HepG2 (cell line): ENCODE results near the gene ATP11C. TPM values are rescaled to one million over a fixed set of nuclear protein-coding genes. Genes with fewer than 3 reads are reported as not detected.

Experiments used
- ASH2L ChIP-seq: fragments of 300-600, 200-600 bp; sonication (generic); IDR thresholded peaks from 2 replicates; pipeline ENCODE4 v1.7.0; 2017; ENCODE audit warnings: low read depth, mild to moderate bottlenecking, moderate library complexity, mixed read lengths, low read length; ENCODE audit not compliant: insufficient read length
- CBX2 ChIP-seq, 2 experiments: fragments of 200-600 bp in 1 of 2; sonication (generic); formaldehyde crosslinking in 1 of 2; IDR thresholded peaks; 2 replicates each; pipeline versions ENCODE4 v1.7.0 to v1.8.1; 2018 to 2022; ENCODE audit warnings: low read depth in 2 of 2, low read length in 1 of 2, mild to moderate bottlenecking in 1 of 2, missing genetic modification reagents in 1 of 2
- HDAC1 ChIP-seq: sonication (generic); formaldehyde crosslinking; IDR thresholded peaks from 2 replicates; pipeline ENCODE4 v1.5.1; 2020; ENCODE audit warnings: mild to moderate bottlenecking, missing genetic modification reagents
- THAP11 ChIP-seq: IDR thresholded peaks from 2 replicates; pipeline ENCODE4 v1.6.1; 2016; ENCODE audit warnings: missing biosample characterization, missing genetic modification reagents
- ZFX ChIP-seq: sonication (generic); formaldehyde crosslinking; IDR thresholded peaks from 2 replicates; pipeline ENCODE4 v1.4.0; 2020; ENCODE audit warnings: mild to moderate bottlenecking, low read depth, missing genetic modification reagents, moderate library complexity
- ZIK1 ChIP-seq: sonication (generic); formaldehyde crosslinking; IDR thresholded peaks from 2 replicates; pipeline ENCODE4 v1.5.0; 2020; ENCODE audit warnings: mild to moderate bottlenecking, low read depth, missing genetic modification reagents, borderline replicate concordance
- ZNF446 ChIP-seq: sonication (generic); formaldehyde crosslinking; IDR thresholded peaks from 2 replicates; pipeline ENCODE4 v1.5.0; 2020; ENCODE audit warnings: mild to moderate bottlenecking, missing genetic modification reagents
- ZSCAN30 ChIP-seq: sonication (generic); formaldehyde crosslinking; IDR thresholded peaks from 2 replicates; pipeline ENCODE4 v1.5.0; 2020; ENCODE audit warnings: mild to moderate bottlenecking, missing genetic modification reagents
- polyA plus RNA-seq, 8 experiments: library from polyadenylated mRNA; depleted of rRNA in 3 of 8; stranded (reverse) in 7 of 8; unstranded in 1 of 8; fragments of >200 nt; fragmentation: Illumina TruSeq in 4 of 8; extraction: Trizol in 4 of 8; gene quantifications; 2 replicates each; pipeline versions ENCODE4 v1.2.1 to v1.2.3, GENCODE V29; 2011 to 2016; ENCODE audit warnings: low read depth in 4 of 8, missing spikeins in 1 of 8, mixed read lengths in 1 of 8; ENCODE audit not compliant: insufficient read depth in 1 of 8
- total RNA-seq, 5 experiments: library from RNA; depleted of rRNA; stranded (reverse); fragments of >200 nt; fragmentation: Illumina TruSeq; extraction: Trizol; gene quantifications; 2 replicates each; pipeline ENCODE4 v1.2.3, GENCODE V29; 2016; ENCODE audit warnings: low read depth in 1 of 5
- TF ChIP-seq, protein P1 (sequence below): IDR thresholded peaks from 2 replicates; pipeline ENCODE4 v1.6.1; 2016; ENCODE audit warnings: missing genetic modification reagents, missing compliant biosample characterization
- TF ChIP-seq, protein P2 (sequence below): sonication (generic); formaldehyde crosslinking; IDR thresholded peaks from 2 replicates; pipeline ENCODE4 v1.5.0; 2020; ENCODE audit warnings: mild to moderate bottlenecking, missing genetic modification reagents, moderate library complexity
- TF ChIP-seq, protein P3 (sequence below): sonication (generic); formaldehyde crosslinking; IDR thresholded peaks from 2 replicates; pipeline ENCODE4 v1.4.0; 2020; ENCODE audit warnings: missing genetic modification reagents

The ATP11C gene
- total and polyA plus RNA-seq, 2 of the 13 experiments (the other 11 are each of a cell fraction or from before 2014, with no cell fraction given): 8.5 to 16.9 TPM

DNA sequence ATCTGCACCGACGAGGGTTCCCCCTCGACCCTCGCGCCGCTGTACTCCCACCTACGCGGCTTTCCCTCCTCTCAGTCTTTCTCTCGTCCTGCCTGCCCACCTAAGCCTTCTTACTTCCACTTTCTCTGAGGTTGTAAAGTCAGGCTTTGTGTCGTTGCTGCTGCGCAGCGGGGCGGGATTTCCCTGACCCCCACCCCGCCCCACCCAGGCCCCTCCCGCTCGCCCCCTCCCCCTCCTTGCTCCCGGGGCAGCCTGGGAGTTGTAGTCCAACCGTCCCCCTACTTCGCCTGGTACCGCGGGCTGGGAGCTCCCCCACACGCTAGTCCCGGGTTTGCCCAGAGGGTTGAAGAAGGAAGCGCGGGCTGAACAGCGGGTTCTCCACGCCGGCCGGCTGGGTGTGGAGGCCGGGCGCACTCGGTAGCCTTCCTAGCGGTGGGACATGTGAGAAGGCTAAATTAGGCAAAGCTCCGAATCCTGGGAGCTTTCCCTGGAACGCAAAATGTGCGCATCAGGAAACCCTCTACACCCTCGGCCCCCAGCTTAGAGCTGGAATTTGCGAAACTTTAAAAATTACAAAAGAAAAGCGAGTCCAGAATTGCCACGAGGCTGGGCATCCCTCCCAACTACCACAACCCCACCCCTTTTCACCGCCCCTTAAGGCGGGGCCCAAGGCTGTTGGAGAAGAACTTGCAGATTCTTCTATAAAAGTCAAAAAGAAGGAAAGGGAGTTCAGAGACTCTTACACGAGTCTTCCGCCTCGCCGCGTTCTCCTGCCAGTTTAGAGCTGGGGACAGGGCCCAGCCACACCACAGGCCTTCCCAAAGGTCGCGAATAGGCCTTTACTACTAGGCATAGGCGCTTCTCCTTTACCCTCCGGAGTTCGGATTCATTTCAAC lies at the start of gene ATP11C (continued):
- TF ChIP-seq ASH2L (peak; percentile 9), THAP11 (CRISPR knock-in tag) (peak; percentile 96), ZIK1 (CRISPR knock-in tag) (no peak), HDAC1 (CRISPR knock-in tag) (0 out of 2 replicates have a peak, but pooled peaks have one; percentile 18), CBX2 (IDR thresholded peaks at IDR 0.05; ENCODE audit: low read depth, low read length) (no peak), CBX2 (CRISPR knock-in tag; IDR thresholded peaks at IDR 0.05; ENCODE audit: low read depth) (no peak), ZSCAN30 (CRISPR knock-in tag) (no peak), ZFX (CRISPR knock-in tag) (peak; percentile 81), ZNF446 (no peak)
- TF ChIP-seq, protein P1, sequence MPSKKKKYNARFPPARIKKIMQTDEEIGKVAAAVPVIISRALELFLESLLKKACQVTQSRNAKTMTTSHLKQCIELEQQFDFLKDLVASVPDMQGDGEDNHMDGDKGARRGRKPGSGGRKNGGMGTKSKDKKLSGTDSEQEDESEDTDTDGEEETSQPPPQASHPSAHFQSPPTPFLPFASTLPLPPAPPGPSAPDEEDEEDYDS (CRISPR knock-in tag): peak; percentile 34; the same call in 1 of the 2 replicates
- TF ChIP-seq, protein P2, sequence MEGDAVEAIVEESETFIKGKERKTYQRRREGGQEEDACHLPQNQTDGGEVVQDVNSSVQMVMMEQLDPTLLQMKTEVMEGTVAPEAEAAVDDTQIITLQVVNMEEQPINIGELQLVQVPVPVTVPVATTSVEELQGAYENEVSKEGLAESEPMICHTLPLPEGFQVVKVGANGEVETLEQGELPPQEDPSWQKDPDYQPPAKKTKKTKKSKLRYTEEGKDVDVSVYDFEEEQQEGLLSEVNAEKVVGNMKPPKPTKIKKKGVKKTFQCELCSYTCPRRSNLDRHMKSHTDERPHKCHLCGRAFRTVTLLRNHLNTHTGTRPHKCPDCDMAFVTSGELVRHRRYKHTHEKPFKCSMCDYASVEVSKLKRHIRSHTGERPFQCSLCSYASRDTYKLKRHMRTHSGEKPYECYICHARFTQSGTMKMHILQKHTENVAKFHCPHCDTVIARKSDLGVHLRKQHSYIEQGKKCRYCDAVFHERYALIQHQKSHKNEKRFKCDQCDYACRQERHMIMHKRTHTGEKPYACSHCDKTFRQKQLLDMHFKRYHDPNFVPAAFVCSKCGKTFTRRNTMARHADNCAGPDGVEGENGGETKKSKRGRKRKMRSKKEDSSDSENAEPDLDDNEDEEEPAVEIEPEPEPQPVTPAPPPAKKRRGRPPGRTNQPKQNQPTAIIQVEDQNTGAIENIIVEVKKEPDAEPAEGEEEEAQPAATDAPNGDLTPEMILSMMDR (CRISPR knock-in tag): peak; percentile 66
- TF ChIP-seq, protein P3, sequence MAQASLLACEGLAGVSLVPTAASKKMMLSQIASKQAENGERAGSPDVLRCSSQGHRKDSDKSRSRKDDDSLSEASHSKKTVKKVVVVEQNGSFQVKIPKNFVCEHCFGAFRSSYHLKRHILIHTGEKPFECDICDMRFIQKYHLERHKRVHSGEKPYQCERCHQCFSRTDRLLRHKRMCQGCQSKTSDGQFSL (CRISPR knock-in tag): peak; percentile 62; the same call in 1 of the 2 replicates
